ENCODE data around the gene ZNF862. TPM values are rescaled to one million over a fixed set of nuclear protein-coding genes. Genes with fewer than 3 reads are reported as not detected.

The ZNF862 gene
- total RNA-seq, 2 donors from 2014 or later, result 8.8 to 9.9 TPM

GRCh38 chr7:149864023-149864422, 25.8 kb downstream of the ZNF862 start:
- Histone ChIP-seq H3K9me3 (no peaks in the 10 kb centered on the region), H3K4me3 (no peak overlapping the region), H3K27me3 (no peaks in the 10 kb centered on the region), H3K4me1 (no peaks in the 10 kb centered on the region), H3K27ac (no peak overlapping the region), H3K36me3 (no peaks in the 10 kb centered on the region), H3K9ac (ENCODE audit: low read depth in 2 of 2, low read length in 2 of 2) (no peak overlapping the region)
- no peak for DNase-seq
- no peak for TF ChIP-seq CTCF (IDR thresholded peaks at IDR 0.05)
- intact Hi-C loops (cut with DNase I), result no loop called here

- no peaks in the 10 kb centered on the region for H3K9me3 ChIP-seq
- intact Hi-C loops (cut with DNase I), result no loop called here
- H3K9ac ChIP-seq (ENCODE audit: low read depth in 2 of 2, low read length in 2 of 2), result no peak overlapping the region
- no peaks in the 10 kb centered on the region for H3K4me1 ChIP-seq
- H3K4me3 ChIP-seq, result no peak overlapping the region
- no peak overlapping the region for H3K27ac ChIP-seq
- no peak for DNase-seq
- no peak for TF ChIP-seq CTCF (IDR thresholded peaks at IDR 0.05)
- H3K27me3 ChIP-seq, result no peaks in the 10 kb centered on the region
- no peaks in the 10 kb centered on the region for H3K36me3 ChIP-seq
Measured at GRCh38 chr7:149864751-149865150, 26.6 kb downstream of the ZNF862 start.

GRCh38 chr7:149865437-149865836, 27.3 kb downstream of the ZNF862 start:
- TF ChIP-seq CTCF (IDR thresholded peaks at IDR 0.05), result no peak
- Histone ChIP-seq H3K27me3 (no peaks in the 10 kb centered on the region), H3K27ac (no peak overlapping the region), H3K4me3 (no peak overlapping the region), H3K9ac (ENCODE audit: low read depth in 2 of 2, low read length in 2 of 2) (no peak overlapping the region), H3K9me3 (no peaks in the 10 kb centered on the region), H3K36me3 (no peaks in the 10 kb centered on the region), H3K4me1 (no peaks in the 10 kb centered on the region)
- DNase-seq, result no peak
- intact Hi-C loops (cut with DNase I), result no loop called here

- DNase-seq, result no peak
- no peaks in the 10 kb centered on the region for H3K27me3 ChIP-seq
- no peaks in the 10 kb centered on the region for H3K4me1 ChIP-seq
- H3K4me3 ChIP-seq, result no peak overlapping the region
- H3K9ac ChIP-seq (ENCODE audit: low read depth in 2 of 2, low read length in 2 of 2), result no peak overlapping the region
- no peaks in the 10 kb centered on the region for H3K9me3 ChIP-seq
- intact Hi-C loops (cut with DNase I), result no loop called here
- no peak overlapping the region for H3K27ac ChIP-seq
- no peaks in the 10 kb centered on the region for H3K36me3 ChIP-seq
- no peak for TF ChIP-seq CTCF (IDR thresholded peaks at IDR 0.05)
Measured at GRCh38 chr7:149866139-149866778, 28.1 kb downstream of the ZNF862 start.

GRCh38 chr7:149866779-149867447, 28.7 kb downstream of the ZNF862 start:
- no peak for TF ChIP-seq CTCF (IDR thresholded peaks at IDR 0.05)
- no peak for DNase-seq
- intact Hi-C loops (cut with DNase I), result no loop called here
- no peak overlapping the region for H3K27ac ChIP-seq
- no peak overlapping the region for H3K4me3 ChIP-seq
- H3K36me3 ChIP-seq, result no peaks in the 10 kb centered on the region
- no peaks in the 10 kb centered on the region for H3K4me1 ChIP-seq
- H3K9me3 ChIP-seq, result no peaks in the 10 kb centered on the region
- H3K27me3 ChIP-seq, result no peaks in the 10 kb centered on the region
- H3K9ac ChIP-seq (ENCODE audit: low read depth in 2 of 2, low read length in 2 of 2), result no peak overlapping the region

Measured in colonic mucosa (tissue), 4 donors.